ENCODE data around the gene GOT2. TPM values are rescaled to one million over a fixed set of nuclear protein-coding genes. Genes with fewer than 3 reads are reported as not detected.
"Not testable (repeated sequence)": the region's sequence is repeated elsewhere in the genome, so short reads cannot be mapped to it uniquely, and the experiment has no call there.

GOT2 gene
- total RNA-seq, 1 donor from 2014 or later = 141 TPM

DNA sequence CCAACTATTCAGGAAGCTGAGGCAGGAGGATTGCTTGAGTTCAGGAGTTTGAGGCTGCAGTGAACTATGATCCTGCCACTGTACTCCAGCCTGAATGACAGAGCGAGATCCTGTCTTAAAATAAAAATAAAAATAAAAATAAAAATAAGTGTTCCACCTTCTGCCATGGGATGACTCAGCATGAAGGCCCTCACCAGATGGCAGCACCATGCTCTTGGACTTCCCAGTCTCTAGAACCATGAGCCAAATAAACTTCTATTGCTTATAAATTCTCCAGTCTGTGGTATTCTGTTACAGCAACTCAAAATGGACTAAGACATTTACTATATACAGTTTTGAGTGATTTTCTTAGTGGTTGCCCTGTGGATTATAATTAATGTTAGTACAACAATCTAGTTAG is 41.7 kb downstream of the GOT2 start:
- no peaks in the 10 kb centered on the region for H3K4me1 Mint-ChIP-seq
- H3K4me3 Mint-ChIP-seq = no peak overlapping the region
- no peaks in the 10 kb centered on the region for H3K36me3 Mint-ChIP-seq (ENCODE audit: low read depth)
- intact Hi-C loops (cut with micrococcal nuclease) = no loop called here
- DNase-seq = no peak
- H3K27ac Mint-ChIP-seq = no peak overlapping the region
- H3K9me3 Mint-ChIP-seq = no peaks in the 10 kb centered on the region
- H3K27me3 Mint-ChIP-seq = peaks cover 9% of the 10 kb centered on the region

DNA sequence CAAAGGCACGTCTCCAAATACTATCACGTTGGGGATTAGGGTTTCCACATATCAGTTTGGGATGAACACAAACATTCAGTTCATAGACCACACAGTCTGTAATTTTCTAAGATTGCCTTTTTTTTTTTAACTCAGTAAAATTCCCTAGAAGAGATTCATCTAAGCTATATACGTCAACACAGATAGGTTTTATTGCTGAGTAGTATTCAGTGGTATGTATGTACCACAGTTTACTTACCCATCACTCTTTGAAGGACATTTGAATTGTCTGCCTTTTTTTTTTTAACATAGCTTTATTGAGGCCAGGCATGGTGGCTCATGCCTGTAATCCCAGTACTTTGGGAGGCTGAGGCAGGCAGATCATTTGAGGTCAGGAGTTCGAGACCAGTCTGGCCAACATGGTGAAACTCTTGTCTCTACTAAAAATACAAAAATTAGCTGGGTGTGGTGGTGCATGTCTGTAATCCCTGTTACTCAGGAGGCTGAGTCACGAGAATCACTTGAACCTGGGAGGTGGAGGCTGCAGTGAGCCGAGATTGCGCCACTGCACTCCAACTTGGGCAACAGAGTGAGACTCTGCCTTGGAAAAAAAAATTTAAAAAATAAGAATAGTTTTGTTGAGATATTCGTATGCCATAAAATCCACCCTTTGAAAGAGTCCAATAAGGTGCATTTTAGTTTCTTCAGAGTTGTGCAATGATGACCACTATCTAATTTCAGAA is 47.0 kb downstream of the GOT2 start:
- intact Hi-C loops (cut with micrococcal nuclease); H3K27me3 Mint-ChIP-seq; DNase-seq; H3K4me3 Mint-ChIP-seq; H3K27ac Mint-ChIP-seq; H3K36me3 Mint-ChIP-seq (ENCODE audit: low read depth); H3K9me3 Mint-ChIP-seq: not testable (repeated sequence)
- peaks cover 13% of the 10 kb centered on the region for H3K4me1 Mint-ChIP-seq

DNA sequence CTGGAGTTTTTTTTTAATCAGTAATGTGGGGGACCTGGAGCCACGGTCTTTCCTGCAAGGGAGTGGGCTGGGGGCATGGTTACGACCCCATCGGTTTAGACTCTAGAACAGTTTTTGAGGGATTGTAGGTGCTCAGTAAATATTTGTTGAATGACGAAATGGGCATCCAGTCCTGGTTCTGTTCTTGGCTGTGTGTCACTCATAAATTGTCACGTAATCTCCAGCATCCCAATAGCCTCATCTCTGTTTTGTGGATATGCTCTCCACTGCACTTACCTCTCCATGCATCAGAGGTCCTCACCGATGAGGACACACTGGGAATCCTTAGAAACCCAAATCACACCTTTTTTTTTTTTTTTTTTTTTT is 49.0 kb downstream of the GOT2 start:
- H3K36me3 Mint-ChIP-seq (ENCODE audit: low read depth) = no peaks in the 10 kb centered on the region
- H3K27ac Mint-ChIP-seq = no peak overlapping the region
- H3K27me3 Mint-ChIP-seq = peaks cover 6% of the 10 kb centered on the region
- no peaks in the 10 kb centered on the region for H3K9me3 Mint-ChIP-seq
- peak overlapping the region; percentile 92 for H3K4me3 Mint-ChIP-seq
- peaks cover 13% of the 10 kb centered on the region for H3K4me1 Mint-ChIP-seq
- DNase-seq = no peak
- intact Hi-C loops (cut with micrococcal nuclease) = no loop called here

DNA sequence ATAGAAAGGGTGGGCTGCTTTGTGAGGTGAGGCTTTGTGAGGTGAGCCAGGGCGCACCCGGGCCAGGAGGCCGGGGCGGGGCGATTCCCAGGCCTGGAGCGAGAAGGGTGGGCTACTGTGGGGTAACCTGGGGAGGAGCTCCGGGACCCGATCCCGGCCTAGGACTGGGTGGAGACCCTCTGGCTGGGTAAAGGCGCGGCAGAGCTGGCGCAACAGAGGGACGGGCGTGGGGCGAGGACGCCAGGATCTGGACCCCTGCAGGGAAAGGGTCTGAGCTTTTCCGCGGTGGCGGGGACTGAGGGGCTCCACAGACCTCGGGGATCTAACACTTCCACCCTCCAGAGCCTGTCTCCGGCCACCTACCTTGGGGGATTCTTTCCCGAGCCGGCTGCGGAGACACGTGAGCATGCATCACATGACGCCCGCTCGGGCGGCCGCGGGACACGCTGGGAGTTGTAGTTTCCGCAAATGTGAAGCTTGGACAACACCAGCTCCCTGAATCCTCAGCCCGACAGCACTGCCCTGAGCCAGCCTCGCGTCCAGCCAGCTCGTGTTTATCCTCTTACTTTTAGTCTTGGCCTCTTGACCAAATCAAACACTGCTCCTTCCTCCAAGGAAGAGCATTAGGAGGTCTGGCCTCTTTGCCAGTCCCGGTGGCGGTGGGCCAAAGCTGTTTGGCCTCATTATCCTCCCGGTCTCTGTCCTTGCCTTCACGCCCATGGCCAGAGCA is 49.6 kb downstream of the GOT2 start, which contains the start of gene SLC38A7:
Gene SLC38A7, minus strand, starts transcription at position 417 of the 730 bp plus-strand sequence. CDS start 4,644 bp downstream, outside the sequence.
- H3K9me3 Mint-ChIP-seq = no peaks in the 10 kb centered on the region
- peak within 1 kb of the TSS; percentile 83 for H3K27ac Mint-ChIP-seq
- H3K4me1 Mint-ChIP-seq = peaks cover 13% of the 10 kb centered on the region

DNA sequence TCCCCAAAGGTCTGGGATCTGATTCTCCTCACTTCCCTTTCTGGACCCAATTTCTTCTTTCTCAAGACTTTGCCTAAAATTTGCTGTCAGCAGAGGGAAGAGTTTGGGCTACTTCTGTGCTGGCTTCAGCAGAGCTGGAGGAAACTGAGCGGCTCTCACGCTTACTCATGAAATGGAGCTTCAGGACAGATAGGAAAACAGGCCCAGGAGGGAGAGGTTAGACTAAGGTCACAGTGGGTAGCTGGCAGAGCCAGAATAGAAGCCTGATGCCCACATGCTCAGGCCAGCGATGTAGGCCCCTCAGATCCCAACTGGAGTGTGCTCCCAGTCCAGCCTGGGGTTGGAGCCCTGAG is 50.1 kb downstream of the GOT2 start:
- peak overlapping the region; percentile 92 for H3K4me3 Mint-ChIP-seq
- no peaks in the 10 kb centered on the region for H3K9me3 Mint-ChIP-seq
- DNase-seq = no peak
- H3K4me1 Mint-ChIP-seq = peaks cover 13% of the 10 kb centered on the region
- intact Hi-C loops (cut with micrococcal nuclease) = loop anchor here (1.0 to 5.0 kb wide), 3 partner anchors 50 to 73 kb away; partner anchors contain the start of gene GOT2
- no peaks in the 10 kb centered on the region for H3K27me3 Mint-ChIP-seq
- H3K36me3 Mint-ChIP-seq (ENCODE audit: low read depth) = no peaks in the 10 kb centered on the region
- H3K27ac Mint-ChIP-seq = peak overlapping the region; percentile 83

More for the DNA sequence above, 49.6 kb downstream of the GOT2 start, which contains the start of gene SLC38A7:
- Mint-ChIP-seq H3K27me3 (peaks cover 2% of the 10 kb centered on the region), H3K4me3 (peak within 1 kb of the TSS; percentile 92), H3K36me3 (ENCODE audit: low read depth) (no peaks in the 10 kb centered on the region)
- intact Hi-C loops (cut with micrococcal nuclease) = loop anchor here (1.0 to 5.0 kb wide), 3 partner anchors 50 to 73 kb away; partner anchors contain the start of gene GOT2
- DNase-seq = peak; percentile 93

DNA sequence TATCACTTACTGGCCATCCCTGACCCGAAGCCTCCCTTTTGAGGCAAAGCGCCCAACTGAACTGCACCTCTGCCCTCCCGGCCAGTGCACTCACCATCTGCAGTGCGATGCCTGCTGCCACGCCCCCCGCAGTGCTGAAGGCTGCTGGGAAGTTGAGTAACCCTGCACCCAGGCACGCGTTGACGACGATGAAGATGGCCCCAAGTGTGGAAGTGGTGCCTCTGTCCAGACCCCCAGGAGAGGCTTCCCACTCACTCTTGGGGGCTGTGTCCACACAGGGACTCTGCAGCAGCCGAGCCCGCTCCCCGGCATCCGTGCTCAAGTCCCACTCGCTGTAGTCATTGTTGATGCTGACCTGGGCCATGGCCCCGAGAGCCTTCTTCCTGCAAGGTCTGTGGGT is 54.4 kb downstream of the GOT2 start:
- Mint-ChIP-seq H3K36me3 (ENCODE audit: low read depth) (peaks cover 2% of the 10 kb centered on the region), H3K4me1 (peaks cover 13% of the 10 kb centered on the region), H3K4me3 (no peak overlapping the region), H3K9me3 (no peaks in the 10 kb centered on the region), H3K27ac (no peak overlapping the region), H3K27me3 (no peaks in the 10 kb centered on the region)
- no peak for DNase-seq
- intact Hi-C loops (cut with micrococcal nuclease) = loop anchor here (5.0 kb wide), 1 partner anchor 78 kb away; no protein-coding TSS in a partner anchor

DNA sequence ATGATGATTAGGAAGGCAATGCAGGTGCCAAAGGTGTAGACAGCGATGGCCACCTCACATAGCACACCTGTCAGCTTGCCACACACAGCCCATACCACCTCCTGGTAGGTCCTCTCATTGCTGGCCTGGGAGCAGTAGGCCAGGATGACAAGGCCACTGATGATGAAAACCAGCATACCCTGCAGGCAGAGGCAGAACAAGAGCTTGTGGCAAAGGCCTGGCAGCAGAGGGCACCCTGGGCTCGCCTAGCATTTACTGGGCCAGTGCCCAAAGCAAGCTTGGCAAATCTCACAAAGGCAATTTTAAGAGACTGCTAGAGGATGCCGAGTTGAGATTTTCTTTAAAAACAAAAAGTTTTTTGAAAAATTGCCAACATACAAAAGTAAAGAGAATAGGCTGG is 55.4 kb downstream of the GOT2 start:
- Mint-ChIP-seq H3K36me3 (ENCODE audit: low read depth) (peaks cover 2% of the 10 kb centered on the region), H3K27me3 (no peaks in the 10 kb centered on the region), H3K27ac (no peak overlapping the region), H3K4me1 (peaks cover 8% of the 10 kb centered on the region), H3K4me3 (no peak overlapping the region), H3K9me3 (no peaks in the 10 kb centered on the region)
- intact Hi-C loops (cut with micrococcal nuclease) = no loop called here
- DNase-seq = no peak

DNA sequence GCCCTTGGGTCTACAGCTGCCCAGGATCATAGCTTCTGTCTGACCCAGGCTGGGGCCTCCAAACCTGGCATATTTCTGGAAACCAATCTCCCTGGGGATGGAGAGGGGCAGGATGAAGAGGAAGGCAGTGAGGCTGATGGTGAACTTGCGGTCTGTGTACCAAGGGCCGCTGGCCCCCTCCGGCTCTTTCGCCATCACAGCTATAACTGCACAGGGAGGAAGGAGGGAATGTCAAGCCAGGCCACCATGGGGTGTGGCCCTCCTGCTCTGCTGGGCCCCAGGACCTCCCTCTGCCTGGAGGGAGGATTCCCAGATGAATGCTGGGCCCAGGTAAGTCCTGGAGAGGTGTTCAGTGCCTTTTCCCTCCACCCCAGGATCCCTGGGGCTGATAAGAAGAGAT is 55.8 kb downstream of the GOT2 start:
- Mint-ChIP-seq H3K4me3 (no peak overlapping the region), H3K36me3 (ENCODE audit: low read depth) (peaks cover 2% of the 10 kb centered on the region), H3K27me3 (no peaks in the 10 kb centered on the region), H3K9me3 (no peaks in the 10 kb centered on the region), H3K27ac (no peak overlapping the region), H3K4me1 (peaks cover 3% of the 10 kb centered on the region)
- intact Hi-C loops (cut with micrococcal nuclease) = no loop called here
- DNase-seq = no peak

DNA sequence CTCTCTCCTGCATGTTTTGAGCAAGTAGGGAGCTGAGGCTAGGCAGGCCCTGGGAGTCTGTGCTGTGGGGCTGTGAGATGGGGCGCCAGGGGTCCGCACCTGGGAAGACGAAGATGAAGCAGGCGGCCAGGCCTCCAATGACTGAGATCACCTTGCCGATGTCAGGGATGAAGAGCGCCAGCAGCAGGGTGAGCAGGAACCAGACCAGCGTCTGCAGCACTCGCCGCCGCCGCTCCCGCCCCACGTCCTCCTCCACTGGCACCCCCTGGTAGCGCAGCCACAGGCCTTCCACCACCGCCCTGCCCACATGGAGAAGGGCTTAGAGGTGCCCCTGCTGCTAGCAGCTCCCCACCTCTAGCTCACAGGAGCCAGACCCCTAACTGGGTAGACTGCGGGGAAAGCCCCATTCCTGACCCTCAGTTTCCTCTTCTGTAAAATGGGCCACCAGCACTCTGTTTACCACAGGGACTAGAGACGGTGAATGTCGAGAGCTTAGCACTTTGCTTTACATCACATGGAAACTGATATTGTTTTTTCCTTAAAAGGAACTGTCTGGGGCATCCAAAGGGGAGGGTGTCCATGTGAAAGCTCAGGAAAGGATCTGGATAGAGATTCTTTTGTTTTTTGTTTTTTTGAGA is 63.1 kb downstream of the GOT2 start:
- Mint-ChIP-seq H3K36me3 (ENCODE audit: low read depth) (peaks cover 6% of the 10 kb centered on the region), H3K4me3 (no peak overlapping the region), H3K27ac (no peak overlapping the region), H3K4me1 (no peaks in the 10 kb centered on the region), H3K9me3 (no peaks in the 10 kb centered on the region), H3K27me3 (no peaks in the 10 kb centered on the region)
- DNase-seq = no peak
- intact Hi-C loops (cut with micrococcal nuclease) = no loop called here

DNA sequence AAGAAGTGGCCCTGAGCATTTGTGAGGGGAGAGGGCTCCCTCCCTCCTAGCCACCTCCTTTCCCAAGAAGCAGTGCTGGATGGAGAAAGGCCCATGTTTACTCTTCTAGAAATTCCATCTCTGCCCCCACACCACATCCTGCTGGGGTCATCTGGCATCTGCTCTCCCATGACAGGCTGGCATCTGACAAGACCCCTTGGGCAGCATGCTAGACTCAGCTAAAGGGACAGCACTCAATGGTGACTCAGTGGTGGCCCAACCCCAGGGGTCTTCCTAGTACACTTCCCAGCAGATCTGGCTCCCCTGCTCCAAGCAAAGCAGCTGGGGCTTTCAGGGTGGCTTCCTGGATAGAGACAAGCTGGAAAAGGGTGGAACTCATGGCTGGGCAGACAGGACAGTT is 63.9 kb downstream of the GOT2 start:
- no peak overlapping the region for H3K4me3 Mint-ChIP-seq
- intact Hi-C loops (cut with micrococcal nuclease) = no loop called here
- no peaks in the 10 kb centered on the region for H3K27me3 Mint-ChIP-seq
- H3K4me1 Mint-ChIP-seq = no peaks in the 10 kb centered on the region
- no peaks in the 10 kb centered on the region for H3K9me3 Mint-ChIP-seq
- no peak for DNase-seq
- no peak overlapping the region for H3K27ac Mint-ChIP-seq
- H3K36me3 Mint-ChIP-seq (ENCODE audit: low read depth) = peaks cover 6% of the 10 kb centered on the region

DNA sequence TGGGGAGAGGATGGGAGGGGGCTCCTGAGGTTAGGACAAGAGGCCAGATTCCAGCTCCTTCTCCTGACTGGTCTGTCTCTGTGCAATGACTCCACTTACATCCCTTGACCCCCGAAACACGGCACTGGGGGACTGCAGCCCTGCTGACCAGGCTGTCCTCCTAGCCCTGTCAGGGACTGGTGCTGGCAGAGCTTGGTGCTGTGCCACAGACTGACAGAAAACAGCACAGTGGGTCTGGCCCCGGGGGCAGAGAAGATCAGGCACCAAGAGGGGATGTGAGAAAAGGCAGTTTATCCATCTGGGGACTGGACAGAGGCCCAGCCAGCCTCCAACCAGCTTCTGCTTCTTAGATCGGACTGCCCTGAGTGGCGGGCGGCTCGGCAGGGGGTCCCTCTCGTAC is 68.9 kb downstream of the GOT2 start:
- no peaks in the 10 kb centered on the region for H3K27me3 Mint-ChIP-seq
- H3K36me3 Mint-ChIP-seq (ENCODE audit: low read depth) = peaks cover 4% of the 10 kb centered on the region
- intact Hi-C loops (cut with micrococcal nuclease) = no loop called here
- H3K4me1 Mint-ChIP-seq = no peaks in the 10 kb centered on the region
- H3K9me3 Mint-ChIP-seq = no peaks in the 10 kb centered on the region
- DNase-seq = no peak
- no peak overlapping the region for H3K4me3 Mint-ChIP-seq
- H3K27ac Mint-ChIP-seq = no peak overlapping the region

DNA sequence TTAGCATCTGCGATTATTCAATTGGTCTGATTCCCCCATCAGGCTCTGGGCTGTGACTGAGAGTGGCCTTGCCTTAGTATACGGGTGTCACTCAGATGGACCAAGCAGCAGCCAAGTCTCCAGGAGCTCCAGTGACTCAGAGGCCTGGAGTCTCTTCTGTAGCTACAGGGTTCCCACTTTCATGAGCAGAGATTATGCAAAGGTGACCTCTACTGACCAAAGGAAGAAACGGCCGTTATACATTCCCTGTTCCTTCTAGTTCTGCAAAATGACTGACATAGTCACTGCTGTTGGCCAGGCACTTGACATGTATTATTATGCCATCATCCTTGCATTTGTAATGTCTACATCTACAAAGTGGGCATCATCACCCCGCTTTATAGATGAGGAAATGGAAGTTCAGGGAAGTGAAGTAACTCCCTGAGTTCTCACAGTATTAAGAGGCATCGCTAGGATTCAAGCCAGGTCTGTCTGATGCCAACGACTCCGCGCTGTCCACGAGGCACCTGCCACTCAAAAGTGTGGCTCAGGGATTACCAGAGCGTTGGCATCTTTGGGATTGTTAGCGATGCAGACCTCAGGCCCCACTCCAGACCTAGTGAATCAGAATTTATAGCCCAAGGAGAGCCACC is 72.8 kb downstream of the GOT2 start:
- H3K9me3 Mint-ChIP-seq = no peaks in the 10 kb centered on the region
- peak; percentile 63 for DNase-seq
- intact Hi-C loops (cut with micrococcal nuclease) = loop anchor here (1.0 to 2.0 kb wide), 2 partner anchors 149 to 325 kb away; no protein-coding TSS in a partner anchor

DNA sequence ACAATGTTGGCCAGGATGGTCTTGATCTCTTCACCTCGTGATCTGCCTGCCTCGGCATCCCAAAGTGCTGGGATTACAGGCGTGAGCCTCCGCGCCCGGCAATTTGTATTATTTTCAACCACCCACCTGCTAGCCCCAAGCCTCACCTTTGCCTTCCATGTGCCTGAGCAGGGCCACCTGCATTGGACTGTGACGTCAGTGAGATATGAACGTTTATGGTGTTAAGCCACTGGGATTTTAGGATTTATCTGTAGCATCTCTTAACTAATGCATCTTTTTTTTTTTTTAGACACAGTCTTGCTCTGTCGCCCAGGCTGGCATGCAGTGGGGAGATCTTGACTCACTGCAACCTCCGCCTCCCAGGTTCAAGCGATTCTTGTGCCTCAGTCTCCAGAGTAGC is 74.2 kb downstream of the GOT2 start:
- H3K27ac Mint-ChIP-seq; DNase-seq; H3K36me3 Mint-ChIP-seq (ENCODE audit: low read depth); H3K27me3 Mint-ChIP-seq; H3K9me3 Mint-ChIP-seq; H3K4me1 Mint-ChIP-seq; H3K4me3 Mint-ChIP-seq: not testable (repeated sequence)
- intact Hi-C loops (cut with micrococcal nuclease) = loop anchor here (2.0 kb wide), 1 partner anchor 323 kb away; no protein-coding TSS in a partner anchor

More for the DNA sequence above, 72.8 kb downstream of the GOT2 start:
- H3K27ac Mint-ChIP-seq = no peak overlapping the region
- no peaks in the 10 kb centered on the region for H3K4me1 Mint-ChIP-seq
- no peak overlapping the region for H3K4me3 Mint-ChIP-seq
- H3K36me3 Mint-ChIP-seq (ENCODE audit: low read depth) = no peaks in the 10 kb centered on the region
- H3K27me3 Mint-ChIP-seq = no peaks in the 10 kb centered on the region
